ENCODE measurements around the gene POTEF.
"Not testable (repeated sequence)": the region's sequence is repeated elsewhere in the genome, so short reads cannot be mapped to it uniquely, and the experiment has no call there.

Gene POTEF

GRCh38 chr2:130129120-130129829 lies at the start of gene POTEF:
POTEF (minus strand) TSS chr2:130129222; CDS start chr2:130120515, 8,707 bp downstream.
- not testable (repeated sequence) for DNase-seq (ENCODE audit: low read depth in 1 of 2, low spot score in 1 of 2)

GRCh38 chr2:130174866-130175265 lies 45.8 kb upstream of the POTEF start:
- DNase-seq (ENCODE audit: low read depth in 1 of 2, low spot score in 1 of 2): not testable (repeated sequence)

GRCh38 chr2:130169896-130170295 lies 40.9 kb upstream of the POTEF start:
- DNase-seq (ENCODE audit: low read depth in 1 of 2, low spot score in 1 of 2): no peak

- not testable (repeated sequence) for DNase-seq (ENCODE audit: low read depth in 1 of 2, low spot score in 1 of 2)
Observed at GRCh38 chr2:130169163-130169562, 40.1 kb upstream of the POTEF start.

GRCh38 chr2:130166611-130167010 lies 37.6 kb upstream of the POTEF start:
- not testable (repeated sequence) for DNase-seq (ENCODE audit: low read depth in 1 of 2, low spot score in 1 of 2)

DNA sequence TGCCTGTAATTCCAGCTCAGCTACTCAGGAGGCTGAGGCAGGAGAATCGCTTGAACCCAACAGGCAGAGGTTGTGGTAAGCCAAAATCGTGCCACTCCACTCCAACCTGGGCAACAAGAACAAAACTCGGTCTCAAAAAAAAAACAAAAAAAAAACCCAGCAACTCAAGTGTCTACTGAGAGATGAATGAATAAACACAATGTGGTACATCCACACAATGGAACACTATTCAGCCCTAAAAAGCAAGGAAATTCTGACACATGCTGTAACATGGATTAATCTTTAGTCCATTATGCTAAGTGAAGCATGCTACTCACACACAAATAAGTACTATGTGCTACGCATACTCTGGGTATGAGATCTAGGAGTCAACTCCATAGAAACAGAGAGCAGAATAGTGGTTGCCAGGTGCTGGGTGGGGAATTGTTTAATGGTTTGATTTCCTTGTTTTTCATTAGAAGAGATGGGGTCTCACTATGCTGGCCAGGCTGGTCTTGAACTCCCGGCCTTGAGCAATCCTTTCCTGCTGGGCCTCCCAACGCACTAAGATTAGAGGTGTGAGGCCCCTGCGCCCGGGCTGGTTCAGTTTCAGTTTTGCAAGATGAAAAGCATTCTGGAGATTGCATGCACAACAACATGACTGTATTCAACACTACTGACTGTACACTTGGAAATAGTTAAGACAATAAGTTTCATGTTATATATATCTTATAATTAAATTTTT lies 36.4 kb upstream of the POTEF start:
- DNase-seq (ENCODE audit: low read depth in 1 of 2, low spot score in 1 of 2): no peak

DNA sequence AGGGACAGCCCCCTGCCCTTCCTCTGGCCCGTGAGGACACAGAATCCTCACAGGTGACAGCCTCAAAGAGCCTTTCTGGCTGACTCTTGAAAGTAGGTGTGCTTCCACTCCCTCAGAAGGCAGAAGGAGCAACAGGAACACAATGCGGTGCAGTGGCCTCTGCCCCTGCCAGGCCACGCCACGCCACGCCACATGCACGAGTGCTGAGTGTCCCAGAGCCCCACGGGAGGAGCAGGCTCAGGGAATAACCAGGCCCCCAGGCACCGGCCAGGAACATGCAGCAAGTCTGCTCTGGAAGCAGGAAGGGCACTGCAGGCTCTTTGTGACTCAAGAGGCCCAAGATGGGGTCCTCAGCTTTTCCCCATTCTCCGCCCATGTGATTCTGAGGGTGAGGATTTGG lies 33.9 kb upstream of the POTEF start:
- DNase-seq (ENCODE audit: low read depth in 1 of 2, low spot score in 1 of 2): no peak

DNA sequence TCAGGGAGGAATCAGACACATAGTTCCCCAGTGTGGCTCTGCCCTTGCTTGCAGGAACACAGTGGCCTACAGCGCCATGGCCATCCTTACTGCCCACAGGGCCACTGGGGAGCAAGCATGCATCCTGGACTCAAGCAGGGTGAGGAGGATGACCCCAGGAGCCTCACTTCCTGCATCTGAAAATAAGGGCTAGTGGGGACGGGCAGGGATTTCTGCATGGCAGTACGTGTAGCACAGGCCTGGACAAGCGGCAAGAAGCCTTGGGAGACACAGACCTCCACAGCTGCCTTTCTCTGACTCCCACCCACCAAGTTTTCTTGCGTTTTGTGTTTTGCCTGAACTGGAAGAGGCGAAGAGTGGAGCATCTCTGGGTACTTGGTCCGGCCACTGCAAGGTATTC lies 33.5 kb upstream of the POTEF start:
- DNase-seq (ENCODE audit: low read depth in 1 of 2, low spot score in 1 of 2): not testable (repeated sequence)

DNA sequence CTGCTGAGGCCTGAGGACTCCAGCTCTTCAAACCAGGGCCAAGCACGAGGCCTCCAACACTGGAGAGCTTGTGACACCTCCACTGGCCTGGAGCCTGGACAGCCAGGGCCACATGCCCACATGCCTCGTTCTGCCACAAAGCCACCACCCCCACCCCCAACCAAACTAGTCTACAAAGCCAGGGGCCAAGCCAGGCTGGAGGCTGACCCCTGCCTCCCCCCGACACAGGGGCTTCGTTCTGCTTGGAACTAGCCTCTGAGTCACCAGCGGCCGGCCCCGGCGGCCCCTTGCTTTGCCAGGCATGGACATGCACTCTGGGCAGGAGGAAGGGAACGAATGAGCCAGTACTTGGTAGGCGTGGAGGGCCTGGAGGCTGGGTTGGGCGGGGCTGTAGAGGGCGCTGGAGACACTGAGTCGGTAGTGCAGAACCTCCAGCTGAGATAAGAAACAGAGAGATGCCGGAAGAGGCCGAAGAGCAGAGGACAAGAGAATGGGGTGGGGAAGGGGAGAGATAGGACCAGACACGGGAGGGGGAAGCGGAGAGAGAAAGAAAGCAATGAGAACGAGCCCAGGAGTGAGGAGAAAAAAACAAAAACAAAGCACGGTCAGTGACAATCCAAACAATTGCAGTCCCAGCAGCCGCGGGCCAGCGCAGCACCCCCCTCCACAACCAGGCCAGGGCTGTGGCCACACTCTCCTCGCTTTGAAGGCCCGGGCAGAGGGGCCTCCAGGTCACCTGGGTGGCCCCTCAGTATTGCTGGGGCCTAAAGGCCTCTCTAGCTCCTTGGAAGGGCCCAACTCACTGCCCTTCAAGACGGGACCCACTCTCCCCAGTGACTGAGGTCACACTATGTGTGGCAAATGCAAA lies 32.0 kb upstream of the POTEF start:
- DNase-seq (ENCODE audit: low read depth in 1 of 2, low spot score in 1 of 2): not testable (repeated sequence)

DNA sequence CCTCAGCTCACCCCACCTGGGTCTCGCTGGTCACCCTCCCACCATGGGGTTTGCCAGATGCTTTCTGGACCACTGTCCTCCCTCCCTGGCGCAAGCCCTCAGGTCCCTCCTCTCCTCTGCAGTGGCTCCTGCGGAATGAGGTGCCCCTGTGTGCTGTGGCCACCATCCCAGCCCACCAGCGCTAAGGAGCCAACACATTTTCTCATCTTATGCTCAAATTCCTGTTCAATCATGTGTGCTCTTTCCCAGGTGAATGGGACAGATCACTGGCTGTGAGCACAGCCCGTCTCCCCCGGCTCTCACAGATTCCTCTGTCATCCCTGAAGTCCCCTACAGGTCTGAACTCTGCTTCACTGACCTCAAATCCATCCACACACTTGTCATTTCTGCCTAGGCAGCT lies 31.1 kb upstream of the POTEF start:
- DNase-seq (ENCODE audit: low read depth in 1 of 2, low spot score in 1 of 2): no peak

DNA sequence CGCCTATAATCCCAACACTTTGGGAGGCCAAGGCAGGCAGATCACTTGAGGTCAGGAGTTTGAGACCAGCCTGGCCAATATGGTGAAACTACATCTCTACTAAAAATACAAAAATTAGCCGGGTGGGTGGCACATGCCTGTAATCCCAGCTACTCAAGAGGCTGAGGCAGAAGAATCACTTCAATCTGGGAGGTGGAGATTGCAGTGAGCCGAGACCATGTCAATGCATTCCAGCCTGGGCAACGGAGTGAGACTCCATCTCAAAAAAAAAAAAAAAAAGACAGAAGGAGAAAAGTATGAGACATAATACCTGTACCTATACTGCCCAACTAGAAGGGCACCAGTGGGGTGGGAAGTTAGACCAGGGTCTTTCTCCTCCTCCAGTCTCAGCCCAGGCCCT lies 30.4 kb upstream of the POTEF start:
- DNase-seq (ENCODE audit: low read depth in 1 of 2, low spot score in 1 of 2): not testable (repeated sequence)

DNA sequence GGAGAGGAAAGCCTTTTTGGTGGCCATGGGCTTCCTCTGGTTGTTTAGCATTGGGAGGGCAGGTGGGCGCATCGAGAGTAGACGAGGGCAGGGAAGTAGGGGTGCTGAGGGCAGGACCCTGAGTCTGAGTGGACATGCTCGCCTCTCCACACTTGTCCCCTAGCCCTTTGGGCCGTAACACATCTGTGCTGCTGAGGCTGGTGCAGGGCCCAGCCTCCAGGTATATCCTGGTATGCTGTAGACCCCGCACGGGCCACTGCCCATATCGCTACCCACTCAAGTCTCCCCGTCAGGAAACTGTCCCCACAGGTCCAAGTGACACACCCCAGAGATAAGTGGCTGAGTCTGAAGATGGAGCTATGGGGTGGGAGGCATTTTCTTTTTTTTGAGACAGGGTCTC lies 29.6 kb upstream of the POTEF start:
- no peak for DNase-seq (ENCODE audit: low read depth in 1 of 2, low spot score in 1 of 2)

DNA sequence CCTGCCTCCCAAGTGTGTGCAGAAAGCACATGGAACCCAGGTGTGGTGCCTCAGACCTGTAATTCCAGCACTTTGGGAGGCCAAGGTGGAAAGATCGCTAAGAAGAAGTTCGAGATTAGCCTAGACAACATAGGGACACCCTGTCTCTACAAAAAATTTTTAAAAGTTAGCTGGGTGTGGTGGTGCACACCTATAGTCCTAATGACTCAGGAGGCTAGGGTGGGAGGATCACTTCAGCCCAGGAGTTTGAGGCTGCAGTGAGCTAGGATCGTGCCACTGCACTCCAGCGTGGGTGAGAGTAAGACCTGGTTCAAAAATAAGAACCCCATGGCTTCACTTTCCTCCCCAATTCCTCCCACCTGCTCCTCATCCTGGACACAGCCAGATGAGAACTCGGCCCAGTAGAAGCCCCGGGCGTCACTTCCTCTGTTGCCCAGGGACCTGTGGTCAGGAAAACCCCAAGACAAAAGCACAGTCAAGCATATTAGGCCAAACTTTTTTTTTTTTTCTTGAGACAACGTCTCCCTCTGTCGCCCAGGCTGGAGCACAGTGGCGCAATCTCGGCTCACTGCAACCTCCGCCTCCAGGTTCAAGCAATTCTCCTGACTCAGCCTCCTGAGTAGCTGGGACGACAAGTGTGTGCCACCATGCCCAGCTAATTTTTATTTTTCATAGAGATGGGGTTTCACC lies 28.9 kb upstream of the POTEF start:
- DNase-seq (ENCODE audit: low read depth in 1 of 2, low spot score in 1 of 2): not testable (repeated sequence)

- not testable (repeated sequence) for DNase-seq (ENCODE audit: low read depth in 1 of 2, low spot score in 1 of 2)
Observed at GRCh38 chr2:130157354-130157753, 28.3 kb upstream of the POTEF start.

GRCh38 chr2:130156624-130157004 lies 27.6 kb upstream of the POTEF start:
- DNase-seq (ENCODE audit: low read depth in 1 of 2, low spot score in 1 of 2): no peak

GRCh38 chr2:130155956-130156623 lies 27.1 kb upstream of the POTEF start:
- not testable (repeated sequence) for DNase-seq (ENCODE audit: low read depth in 1 of 2, low spot score in 1 of 2)

DNA sequence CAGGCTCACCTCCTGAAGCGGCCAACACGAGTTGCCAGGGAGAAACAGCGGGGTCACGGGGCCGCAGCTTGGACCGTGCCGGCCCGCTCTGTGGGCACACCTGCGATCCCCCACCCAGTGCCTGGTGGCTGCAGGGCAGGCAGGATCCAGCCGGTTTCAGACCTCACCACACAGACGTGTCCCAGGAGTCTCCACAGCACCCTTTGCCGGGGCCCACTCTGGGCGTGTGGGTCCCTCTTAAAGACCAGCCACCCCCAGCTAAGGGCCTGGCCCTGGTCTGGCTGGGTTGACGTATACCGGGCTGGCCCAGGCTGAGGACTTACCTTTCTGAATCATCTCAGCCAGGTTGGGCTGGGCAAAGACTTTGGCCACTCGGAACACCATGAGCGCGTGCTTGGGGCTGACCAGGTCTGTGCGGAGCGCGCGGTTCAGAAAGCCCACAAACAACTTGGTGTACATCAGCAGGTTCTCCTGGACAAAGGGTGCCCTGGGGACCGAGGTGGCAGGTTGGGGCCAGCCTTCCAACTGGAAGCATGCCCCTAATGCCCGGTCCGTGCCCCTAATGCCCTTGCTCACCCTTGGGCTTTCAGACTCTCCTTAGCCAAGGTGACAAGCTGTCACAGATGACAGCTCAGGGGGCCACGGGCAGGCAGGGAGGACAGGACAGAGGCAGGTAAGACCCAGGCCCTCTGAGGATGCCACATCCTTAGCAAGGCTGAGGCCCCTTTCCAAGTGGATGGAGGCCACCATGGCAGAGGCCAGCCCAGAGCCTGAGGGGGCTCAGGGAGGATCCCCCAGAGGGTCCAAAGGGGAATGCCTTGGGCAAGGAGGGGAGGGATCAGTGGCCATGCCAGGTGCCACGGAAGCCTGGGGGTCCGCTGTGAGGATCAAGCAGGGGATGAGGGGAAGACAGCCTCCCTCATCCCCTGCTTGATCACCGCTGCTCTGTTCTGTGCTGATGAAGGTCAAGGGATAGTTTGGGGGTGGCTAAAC lies 26.0 kb upstream of the POTEF start:
- no peak for DNase-seq (ENCODE audit: low read depth in 1 of 2, low spot score in 1 of 2)

DNA sequence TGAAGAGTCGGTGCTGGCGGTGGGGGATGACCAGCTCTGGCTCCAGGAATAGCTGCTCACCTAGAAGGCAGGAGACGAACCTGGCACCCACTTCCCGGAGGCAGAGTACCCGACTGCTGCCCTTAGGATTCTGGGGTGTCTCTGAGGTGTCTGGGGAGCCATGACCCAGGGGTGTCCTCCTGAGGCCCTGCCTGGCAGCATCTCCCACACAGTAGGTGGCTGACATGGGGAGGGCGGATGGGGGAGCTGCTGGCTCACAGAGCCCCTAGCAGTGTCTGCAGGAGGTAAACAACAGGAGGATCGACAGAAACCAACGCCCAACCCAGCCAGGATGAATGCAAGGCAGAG lies 25.4 kb upstream of the POTEF start:
- not testable (repeated sequence) for DNase-seq (ENCODE audit: low read depth in 1 of 2, low spot score in 1 of 2)

DNA sequence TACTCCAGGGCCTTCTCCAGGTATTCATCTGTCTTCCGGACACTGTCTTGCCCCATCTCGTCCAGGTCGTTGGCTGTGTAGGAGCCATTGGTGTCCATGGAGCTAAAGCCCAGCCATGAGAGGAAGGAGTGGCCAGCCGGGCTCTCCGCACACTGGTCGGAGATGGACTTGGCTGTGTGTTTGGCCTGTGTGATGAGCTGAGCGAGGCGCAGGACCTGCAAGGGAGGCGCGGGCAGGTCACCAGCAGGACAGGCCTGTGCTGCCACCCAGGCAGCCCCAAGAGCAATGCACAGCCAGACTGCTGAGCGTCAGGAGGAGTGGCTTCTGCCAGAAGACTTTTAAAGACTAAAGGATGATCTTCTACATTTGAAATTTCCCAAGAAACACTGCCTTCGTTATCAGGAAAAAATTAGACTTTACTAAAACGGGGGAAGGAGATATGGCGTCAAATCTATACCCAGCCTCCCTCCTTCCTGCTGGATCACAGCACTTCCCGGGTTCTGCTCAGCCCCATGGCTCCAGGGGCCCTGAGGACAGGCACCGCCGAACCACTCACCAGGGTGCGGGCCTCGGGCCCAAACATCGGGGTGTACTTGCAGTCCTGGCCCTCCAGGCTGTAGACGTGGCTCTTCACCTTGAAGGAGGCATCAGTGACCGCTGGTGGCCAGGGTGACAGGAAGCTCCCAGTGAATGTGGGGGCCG lies 24.9 kb upstream of the POTEF start:
- not testable (repeated sequence) for DNase-seq (ENCODE audit: low read depth in 1 of 2, low spot score in 1 of 2)
